Measurements from ENCODE around the gene DMRT2.

The DMRT2 gene

GRCh38 chr9:1050125-1050895 lies at the start of gene DMRT2:
DMRT2 (plus strand) TSS chr9:1050357; CDS start chr9:1051614, 1,257 bp downstream.
- in situ Hi-C loops (cut with MboI; ENCODE audit: low sequenced_read_pairs): no loop called here

- in situ Hi-C loops (cut with MboI; ENCODE audit: low sequenced_read_pairs): loop anchor here (5.0 to 10.0 kb wide), 2 partner anchors 110 to 397 kb away; no protein-coding TSS in a partner anchor
Measured at GRCh38 chr9:1001838-1002237, 48.3 kb upstream of the DMRT2 start.

GRCh38 chr9:1002678-1003077 lies 47.5 kb upstream of the DMRT2 start:
- in situ Hi-C loops (cut with MboI; ENCODE audit: low sequenced_read_pairs): loop anchor here (5.0 to 10.0 kb wide), 2 partner anchors 110 to 398 kb away; no protein-coding TSS in a partner anchor

GRCh38 chr9:1005043-1005667 lies 45.0 kb upstream of the DMRT2 start:
- in situ Hi-C loops (cut with MboI; ENCODE audit: low sequenced_read_pairs): loop anchor here (10.0 kb wide), 1 partner anchor 400 kb away; no protein-coding TSS in a partner anchor

- in situ Hi-C loops (cut with MboI; ENCODE audit: low sequenced_read_pairs): loop anchor here (10.0 kb wide), 1 partner anchor 403 kb away; no protein-coding TSS in a partner anchor
Measured at GRCh38 chr9:1007312-1007711, 42.8 kb upstream of the DMRT2 start.

GRCh38 chr9:1008216-1008615 lies 41.9 kb upstream of the DMRT2 start:
- in situ Hi-C loops (cut with MboI; ENCODE audit: low sequenced_read_pairs): loop anchor here (10.0 kb wide), 1 partner anchor 403 kb away; no protein-coding TSS in a partner anchor

GRCh38 chr9:1009101-1009707 lies 41.0 kb upstream of the DMRT2 start:
- in situ Hi-C loops (cut with MboI; ENCODE audit: low sequenced_read_pairs): loop anchor here (10.0 kb wide), 1 partner anchor 404 kb away; no protein-coding TSS in a partner anchor

- in situ Hi-C loops (cut with MboI; ENCODE audit: low sequenced_read_pairs): no loop called here
Measured at GRCh38 chr9:1013021-1013420, 37.1 kb upstream of the DMRT2 start.

GRCh38 chr9:1014225-1014624 lies 35.9 kb upstream of the DMRT2 start:
- in situ Hi-C loops (cut with MboI; ENCODE audit: low sequenced_read_pairs): no loop called here

- in situ Hi-C loops (cut with MboI; ENCODE audit: low sequenced_read_pairs): no loop called here
Measured at GRCh38 chr9:1014640-1015039, 35.5 kb upstream of the DMRT2 start.

GRCh38 chr9:1018121-1018520 lies 32.0 kb upstream of the DMRT2 start:
- in situ Hi-C loops (cut with MboI; ENCODE audit: low sequenced_read_pairs): no loop called here

- in situ Hi-C loops (cut with MboI; ENCODE audit: low sequenced_read_pairs): no loop called here
Measured at GRCh38 chr9:1024112-1024511, 26.0 kb upstream of the DMRT2 start.

GRCh38 chr9:1025131-1025530 lies 25.0 kb upstream of the DMRT2 start:
- in situ Hi-C loops (cut with MboI; ENCODE audit: low sequenced_read_pairs): no loop called here

- in situ Hi-C loops (cut with MboI; ENCODE audit: low sequenced_read_pairs): no loop called here
Measured at GRCh38 chr9:1026219-1026618, 23.9 kb upstream of the DMRT2 start.

GRCh38 chr9:1028501-1029190 lies 21.5 kb upstream of the DMRT2 start:
- in situ Hi-C loops (cut with MboI; ENCODE audit: low sequenced_read_pairs): no loop called here

GRCh38 chr9:1031951-1032601 lies 18.1 kb upstream of the DMRT2 start:
- in situ Hi-C loops (cut with MboI; ENCODE audit: low sequenced_read_pairs): no loop called here

- in situ Hi-C loops (cut with MboI; ENCODE audit: low sequenced_read_pairs): no loop called here
Measured at GRCh38 chr9:1034271-1034670, 15.9 kb upstream of the DMRT2 start.

GRCh38 chr9:1039589-1039988 lies 10.6 kb upstream of the DMRT2 start:
- in situ Hi-C loops (cut with MboI; ENCODE audit: low sequenced_read_pairs): no loop called here

GRCh38 chr9:1042466-1042865 lies 7.7 kb upstream of the DMRT2 start:
- in situ Hi-C loops (cut with MboI; ENCODE audit: low sequenced_read_pairs): no loop called here

- in situ Hi-C loops (cut with MboI; ENCODE audit: low sequenced_read_pairs): no loop called here
Measured at GRCh38 chr9:1044643-1045042, 5.5 kb upstream of the DMRT2 start.
